IPS-15b (cell line): ENCODE measurements around the gene FAM222A.

Experiments
- H3K27me3 ChIP-seq: one replicate; pipeline ENCODE4 v1.6.1; 2013; ENCODE audit warnings: low read length; ENCODE audit not compliant: control insufficient read depth, insufficient read depth
- H3K36me3 ChIP-seq: one replicate; pipeline ENCODE4 v1.6.1; 2013; ENCODE audit warnings: low read length; ENCODE audit not compliant: control insufficient read depth, insufficient read depth
- H3K4me1 ChIP-seq: one replicate; pipeline ENCODE4 v1.6.1; 2013; ENCODE audit warnings: mild to moderate bottlenecking, low read length; ENCODE audit not compliant: control insufficient read depth, insufficient read depth
- H3K4me3 ChIP-seq: one replicate; pipeline ENCODE4 v1.5.1; 2013; ENCODE audit warnings: low read depth, low read length
- H3K9ac ChIP-seq: one replicate; pipeline ENCODE4 v1.6.1; 2013; ENCODE audit warnings: low read depth, mild to moderate bottlenecking, low read length
- H3K9me3 ChIP-seq: one replicate; pipeline ENCODE4 v1.6.1; 2013; ENCODE audit warnings: mild to moderate bottlenecking, low read length; ENCODE audit not compliant: control insufficient read depth, insufficient read depth

FAM222A gene

DNA sequence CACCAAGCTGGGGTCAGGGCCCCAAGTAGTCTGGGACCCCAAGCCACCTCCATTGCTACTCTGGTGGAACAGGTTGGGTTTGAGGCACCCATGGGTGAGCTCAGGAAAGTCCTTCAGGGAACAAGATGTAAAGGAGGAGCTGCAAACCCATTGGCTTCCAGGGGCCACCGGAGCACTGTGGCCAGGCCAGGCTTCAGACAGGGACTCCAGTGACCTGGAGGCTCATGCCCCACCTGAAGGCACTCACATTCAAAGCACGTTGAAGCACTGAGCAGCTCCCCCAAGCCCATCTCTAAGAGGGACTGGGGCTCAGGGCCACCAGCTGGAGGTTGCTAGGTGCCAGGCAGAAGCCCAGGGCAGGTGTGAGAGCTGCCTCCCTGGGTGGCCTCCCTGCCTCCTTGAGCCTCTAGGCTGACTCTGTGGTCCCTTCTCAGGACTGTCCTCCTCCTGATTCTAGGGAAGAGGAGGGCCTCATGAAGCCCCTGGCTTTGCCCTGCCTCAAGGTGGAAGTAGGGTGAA, 49.1 kb downstream of the FAM222A start:
- no peaks in the 10 kb centered on the region for H3K9me3 ChIP-seq
- H3K27me3 ChIP-seq: no peaks in the 10 kb centered on the region
- H3K4me1 ChIP-seq: no peaks in the 10 kb centered on the region
- H3K4me3 ChIP-seq: no peak overlapping the region
- H3K9ac ChIP-seq: no peak overlapping the region
- no peaks in the 10 kb centered on the region for H3K36me3 ChIP-seq

DNA sequence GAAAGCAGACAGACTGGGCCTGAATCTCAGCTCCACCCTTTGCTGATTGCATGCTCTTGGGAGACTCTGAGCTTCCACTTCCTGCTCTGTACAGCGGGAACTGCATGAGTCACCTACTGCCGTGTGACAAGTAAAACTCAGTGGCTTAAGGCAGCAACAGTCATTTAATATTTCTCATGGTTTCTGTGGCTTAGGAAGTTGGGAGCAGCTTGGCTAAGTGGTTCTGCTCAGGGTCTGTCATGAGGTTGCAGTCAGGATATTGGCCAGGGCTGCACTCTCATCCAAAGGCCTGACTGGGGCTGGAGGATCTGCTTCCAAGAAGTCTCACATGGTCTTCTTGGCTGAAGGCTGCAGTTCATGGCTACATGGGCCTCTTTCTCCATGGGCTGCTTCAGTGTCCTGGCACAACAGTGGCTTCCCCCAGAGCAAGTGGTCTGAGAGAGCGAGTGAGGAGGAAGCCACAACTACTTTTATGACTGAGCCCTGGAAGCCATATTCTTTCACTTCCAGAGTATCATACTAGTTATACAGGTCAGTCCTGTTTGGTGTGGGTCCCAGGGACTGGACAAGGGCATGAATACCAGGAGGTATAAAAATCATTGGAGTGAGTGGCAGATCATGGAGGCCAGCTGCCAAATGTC, 49.7 kb downstream of the FAM222A start:
- Histone ChIP-seq H3K9ac (no peak overlapping the region), H3K27me3 (no peaks in the 10 kb centered on the region), H3K4me1 (no peaks in the 10 kb centered on the region), H3K4me3 (no peak overlapping the region), H3K36me3 (no peaks in the 10 kb centered on the region), H3K9me3 (no peaks in the 10 kb centered on the region)

DNA sequence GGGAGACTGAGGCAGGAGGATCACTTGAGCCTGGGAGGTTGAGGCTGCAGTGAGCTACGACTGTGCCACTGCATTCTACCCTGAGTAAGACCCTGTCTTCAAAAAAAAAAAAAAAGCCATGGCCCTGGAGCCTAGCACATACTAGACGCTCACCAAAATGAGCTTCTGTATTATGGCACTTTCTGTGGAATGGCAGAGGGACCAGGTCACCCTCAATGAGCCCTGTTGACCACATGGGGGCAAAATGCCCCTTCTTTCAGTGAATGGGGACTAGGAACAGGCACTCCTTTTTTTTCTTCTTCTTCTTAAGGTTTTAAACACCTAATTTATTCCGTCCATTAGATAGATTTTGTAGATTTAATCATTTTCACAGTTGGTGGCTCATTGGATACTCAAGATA, 50.5 kb downstream of the FAM222A start:
- H3K9me3 ChIP-seq: no peaks in the 10 kb centered on the region
- no peak overlapping the region for H3K9ac ChIP-seq
- no peaks in the 10 kb centered on the region for H3K4me1 ChIP-seq
- H3K4me3 ChIP-seq: no peak overlapping the region
- no peaks in the 10 kb centered on the region for H3K27me3 ChIP-seq
- no peaks in the 10 kb centered on the region for H3K36me3 ChIP-seq

DNA sequence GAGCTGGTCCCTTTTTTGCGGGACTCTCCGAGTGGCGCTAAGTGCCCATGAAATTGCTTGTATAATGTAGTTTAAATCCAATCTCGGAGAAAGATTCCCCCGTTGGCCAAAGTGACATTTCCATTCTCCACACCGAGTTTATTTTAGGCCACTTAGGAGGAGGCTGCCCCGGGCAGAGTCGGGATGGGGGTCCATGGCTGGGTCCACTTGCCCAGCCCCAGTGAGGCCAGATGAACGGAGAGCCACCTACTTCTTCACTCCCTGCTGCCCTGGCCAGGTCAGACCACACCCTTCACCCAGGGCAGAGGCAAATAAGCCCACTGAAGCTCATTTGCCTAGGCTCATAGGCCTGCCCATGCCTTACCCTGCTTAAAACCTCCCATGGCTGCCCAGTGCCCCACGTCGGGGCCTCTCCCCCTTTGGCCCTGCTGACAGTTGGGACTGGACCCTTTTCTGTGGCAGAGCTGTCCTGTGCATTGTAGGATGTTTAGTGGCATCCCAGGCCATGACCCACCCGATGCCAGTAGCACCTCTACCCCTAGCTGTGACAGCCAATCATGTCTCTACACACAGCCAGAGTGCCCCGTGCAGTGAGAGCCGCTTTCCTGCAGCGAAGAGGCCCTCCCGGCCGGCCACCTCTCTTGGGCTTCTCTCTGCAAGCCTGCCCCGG, 51.3 kb downstream of the FAM222A start:
- H3K4me1 ChIP-seq: no peaks in the 10 kb centered on the region
- no peaks in the 10 kb centered on the region for H3K36me3 ChIP-seq
- H3K4me3 ChIP-seq: no peak overlapping the region
- peak overlapping the region; percentile 37 for H3K9ac ChIP-seq
- H3K27me3 ChIP-seq: no peaks in the 10 kb centered on the region
- H3K9me3 ChIP-seq: no peaks in the 10 kb centered on the region

DNA sequence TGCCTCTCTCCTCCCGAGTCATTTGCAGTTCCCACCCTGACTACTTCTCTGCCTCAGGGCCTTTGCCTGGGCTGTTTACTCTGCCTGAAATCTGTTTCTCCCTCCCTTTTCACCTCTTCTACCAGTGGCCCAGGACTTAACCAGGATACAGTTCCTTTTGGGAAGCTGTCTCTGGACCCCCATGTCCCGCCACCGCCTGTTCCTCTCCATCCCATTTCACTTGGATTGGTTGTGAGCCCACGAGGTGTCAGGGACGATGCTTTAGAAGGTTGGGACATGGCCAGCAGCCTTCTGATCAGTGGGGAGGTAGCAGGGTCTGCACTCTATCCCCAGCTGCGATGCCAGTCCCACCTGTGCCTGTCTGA, 51.8 kb downstream of the FAM222A start:
- Histone ChIP-seq H3K4me3 (no peak overlapping the region), H3K4me1 (no peaks in the 10 kb centered on the region), H3K9ac (peak overlapping the region; percentile 37), H3K9me3 (no peaks in the 10 kb centered on the region), H3K36me3 (no peaks in the 10 kb centered on the region), H3K27me3 (no peaks in the 10 kb centered on the region)

DNA sequence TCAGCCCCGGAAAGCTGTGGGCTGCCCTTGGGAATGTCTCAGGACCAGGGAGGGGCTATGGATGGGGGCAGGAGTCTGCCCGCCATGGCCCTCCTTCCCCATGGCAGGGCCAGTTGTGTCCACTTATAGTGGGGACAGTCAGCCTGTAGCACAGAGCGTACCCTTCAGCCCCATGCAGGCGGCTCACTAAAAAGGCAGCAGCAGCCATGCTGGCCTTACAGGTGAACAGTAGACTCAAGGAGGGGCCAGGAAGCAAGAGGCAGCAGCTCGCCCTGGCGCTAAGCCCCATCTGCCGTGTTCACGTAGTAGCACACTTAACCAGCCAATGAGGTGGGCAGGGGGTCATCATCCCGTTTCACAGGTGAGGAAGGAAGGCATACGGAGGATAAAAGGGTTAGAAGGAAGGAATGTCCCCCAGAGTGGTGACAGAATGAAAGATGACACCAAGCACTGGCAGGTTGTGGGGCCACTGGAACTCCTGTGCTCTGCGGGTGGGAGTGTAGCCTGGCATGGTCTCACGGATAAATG, 52.7 kb downstream of the FAM222A start:
- H3K4me1 ChIP-seq: no peaks in the 10 kb centered on the region
- no peaks in the 10 kb centered on the region for H3K27me3 ChIP-seq
- H3K9ac ChIP-seq: no peak overlapping the region
- H3K9me3 ChIP-seq: no peaks in the 10 kb centered on the region
- H3K36me3 ChIP-seq: no peaks in the 10 kb centered on the region
- H3K4me3 ChIP-seq: no peak overlapping the region

DNA sequence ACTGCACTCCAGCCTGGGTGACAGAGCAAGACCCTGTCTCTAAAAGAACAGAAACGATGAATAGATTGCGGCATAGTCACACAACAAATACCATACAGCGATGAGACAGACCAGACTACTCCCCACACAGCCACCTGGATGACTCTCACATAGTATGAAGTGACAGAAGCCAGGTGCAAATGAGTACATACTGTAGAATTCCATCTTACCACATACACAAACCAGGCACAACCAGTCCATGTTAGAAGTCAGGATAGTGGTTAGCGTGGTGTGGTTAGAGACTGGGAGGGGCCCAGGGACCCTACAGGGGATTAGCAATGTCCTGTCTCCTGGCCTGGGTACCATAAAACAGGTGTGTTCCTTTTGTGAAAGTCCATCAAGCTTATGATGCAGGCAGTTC, 53.8 kb downstream of the FAM222A start:
- Histone ChIP-seq H3K27me3 (no peaks in the 10 kb centered on the region), H3K4me1 (no peaks in the 10 kb centered on the region), H3K9ac (no peak overlapping the region), H3K9me3 (no peaks in the 10 kb centered on the region), H3K36me3 (no peaks in the 10 kb centered on the region), H3K4me3 (no peak overlapping the region)

DNA sequence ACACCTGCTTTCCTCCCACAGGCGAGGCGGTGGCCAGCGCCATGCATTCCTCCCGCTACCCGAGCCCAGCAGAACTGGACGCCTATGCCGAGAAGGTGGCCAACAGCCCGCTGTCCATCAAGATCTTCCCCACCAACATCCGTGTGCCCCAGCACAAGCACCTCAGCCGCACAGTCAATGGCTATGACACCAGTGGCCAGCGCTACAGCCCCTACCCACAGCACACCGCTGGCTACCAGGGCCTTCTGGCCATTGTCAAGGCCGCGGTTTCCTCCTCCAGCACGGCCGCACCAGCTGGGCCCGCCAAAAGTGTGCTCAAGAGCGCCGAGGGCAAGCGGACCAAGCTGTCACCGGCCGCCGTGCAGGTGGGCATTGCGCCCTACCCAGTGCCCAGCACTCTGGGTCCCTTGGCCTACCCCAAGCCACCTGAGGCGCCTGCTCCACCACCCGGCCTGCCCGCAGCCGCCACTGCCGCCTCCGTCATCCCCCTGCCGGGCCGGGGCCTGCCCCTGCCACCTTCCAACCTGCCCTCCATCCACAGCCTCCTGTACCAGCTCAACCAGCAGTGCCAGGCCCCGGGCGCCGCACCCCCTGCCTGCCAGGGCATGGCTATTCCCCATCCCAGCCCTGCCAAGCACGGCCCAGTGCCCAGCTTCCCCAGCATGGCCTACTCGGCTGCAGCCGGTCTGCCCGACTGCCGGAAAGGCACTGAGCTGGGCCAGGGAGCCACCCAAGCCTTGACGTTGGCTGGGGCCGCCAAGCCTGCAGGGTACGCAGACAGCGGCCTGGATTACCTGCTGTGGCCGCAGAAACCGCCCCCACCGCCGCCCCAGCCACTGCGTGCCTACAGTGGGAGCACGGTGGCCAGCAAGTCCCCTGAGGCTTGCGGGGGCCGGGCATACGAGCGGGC, 54.6 kb downstream of the FAM222A start:
- Histone ChIP-seq H3K36me3 (no peaks in the 10 kb centered on the region), H3K4me3 (no peak overlapping the region), H3K9me3 (no peaks in the 10 kb centered on the region), H3K4me1 (no peaks in the 10 kb centered on the region), H3K9ac (no peak overlapping the region), H3K27me3 (no peaks in the 10 kb centered on the region)

DNA sequence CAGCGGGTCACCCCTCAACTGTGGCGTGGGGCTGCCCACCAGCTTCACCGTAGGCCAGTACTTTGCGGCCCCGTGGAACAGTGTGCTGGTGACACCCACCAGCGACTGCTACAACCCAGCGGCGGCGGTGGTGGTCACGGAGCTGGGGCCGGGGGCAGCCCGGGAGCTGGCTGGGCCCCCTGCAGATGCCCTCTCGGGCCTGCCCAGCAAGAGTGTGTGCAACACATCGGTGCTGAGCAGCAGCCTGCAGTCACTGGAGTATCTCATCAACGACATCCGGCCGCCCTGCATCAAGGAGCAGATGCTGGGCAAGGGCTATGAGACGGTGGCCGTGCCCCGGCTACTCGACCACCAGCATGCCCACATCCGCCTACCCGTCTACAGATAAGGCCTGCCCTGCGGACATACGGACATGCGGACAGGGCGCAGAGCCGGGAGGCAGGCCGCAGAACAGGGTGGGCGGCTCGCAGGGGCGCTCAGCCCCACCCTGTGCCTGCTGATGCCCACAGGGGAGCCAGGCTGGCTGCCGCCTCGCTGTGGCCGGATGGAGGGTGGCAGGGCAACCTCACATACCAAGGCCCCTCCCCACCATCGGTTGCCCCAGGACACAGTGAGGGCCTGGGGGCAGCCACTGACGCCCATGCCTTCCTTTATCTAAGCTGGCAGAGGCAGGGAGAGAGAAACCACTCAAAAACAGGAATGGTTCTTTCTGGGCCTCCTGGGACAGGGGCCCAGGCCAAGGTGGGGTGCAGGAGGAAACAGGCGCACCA, 55.5 kb downstream of the FAM222A start:
- H3K9ac ChIP-seq: no peak overlapping the region
- no peaks in the 10 kb centered on the region for H3K36me3 ChIP-seq
- no peak overlapping the region for H3K4me3 ChIP-seq
- H3K4me1 ChIP-seq: no peaks in the 10 kb centered on the region
- H3K9me3 ChIP-seq: no peaks in the 10 kb centered on the region
- no peaks in the 10 kb centered on the region for H3K27me3 ChIP-seq

DNA sequence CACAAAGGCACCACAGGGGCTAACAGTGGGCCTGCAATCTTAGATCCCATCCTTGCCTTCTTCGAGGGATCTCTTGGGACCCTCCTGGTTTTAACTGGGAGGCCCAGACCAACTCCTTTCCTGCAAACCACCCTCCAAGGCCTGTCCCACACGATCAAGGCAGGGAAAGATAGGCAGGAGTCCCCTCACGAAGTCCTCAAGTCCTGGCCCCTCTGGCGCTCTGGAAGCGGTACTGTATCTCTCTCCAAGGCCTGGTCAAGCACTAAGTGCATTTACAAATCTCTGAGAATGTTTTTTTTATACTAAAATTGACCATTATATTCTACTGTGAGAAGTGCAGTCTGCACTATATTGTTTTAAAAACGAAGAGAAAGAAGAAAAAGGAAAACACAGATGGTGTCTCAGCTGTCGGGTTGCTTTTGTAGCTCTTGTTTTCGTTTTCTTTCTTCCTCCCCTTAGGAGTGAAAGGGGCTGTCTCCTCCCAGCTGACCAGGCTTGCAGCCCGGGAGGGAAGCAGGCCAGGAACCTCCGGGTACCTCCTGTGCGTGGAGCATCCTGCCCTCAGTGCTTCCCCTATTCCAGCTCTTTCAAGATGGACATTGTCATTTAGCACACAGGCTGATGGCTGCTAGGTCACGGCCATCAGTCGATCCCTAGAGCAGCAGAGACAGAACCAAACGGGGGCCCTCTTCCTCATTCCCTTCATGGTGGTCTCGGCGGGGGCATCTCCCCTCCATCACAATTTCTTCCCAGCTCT, 56.7 kb downstream of the FAM222A start:
- Histone ChIP-seq H3K9me3 (no peaks in the 10 kb centered on the region), H3K4me1 (no peaks in the 10 kb centered on the region), H3K27me3 (no peaks in the 10 kb centered on the region), H3K4me3 (no peak overlapping the region), H3K36me3 (no peaks in the 10 kb centered on the region), H3K9ac (no peak overlapping the region)
